Heart left ventricle (tissue), 16 donors: Measurements from ENCODE around the gene GBP2. TPM values are rescaled to one million over a fixed set of nuclear protein-coding genes. Genes with fewer than 3 reads are reported as not detected.

Experiments used
- ATAC-seq, 4 donors: fragments of 200-7000 bp; cut with Tn5 transposase; one replicate each; pipeline ENCODE4 v1.9.1; 2020 to 2022; ENCODE audit warnings: moderate library complexity in 4 of 4, mild to moderate bottlenecking in 3 of 4, moderate number of reproducible peaks in 1 of 4
- DNase-seq, 5 donors: peaks; one replicate each; pipeline ENCODE4 v3.0.0-alpha.2; 2020
- H3K27ac ChIP-seq, 12 donors: fragments of 200-600 bp; sonication (generic) in 4 of 12; one replicate each; pipeline versions ENCODE4 v1.5.0 to v1.8.0; 2016 to 2022; ENCODE audit warnings: mild to moderate bottlenecking in 2 of 12
- H3K27me3 ChIP-seq, 9 donors: fragments of 200-600 bp; sonication (generic) in 2 of 9; one replicate each; pipeline versions ENCODE4 v1.5.1 to v1.8.0; 2016 to 2022; ENCODE audit warnings: mild to moderate bottlenecking in 3 of 9
- H3K36me3 ChIP-seq, 9 donors: fragments of 200-600 bp; sonication (generic) in 2 of 9; one replicate each; pipeline versions ENCODE4 v1.5.0 to v1.8.0; 2018 to 2022; ENCODE audit warnings: mild to moderate bottlenecking in 2 of 9
- H3K4me1 ChIP-seq, 12 donors: fragments of 200-600 bp; sonication (generic) in 4 of 12; one replicate each; pipeline versions ENCODE4 v1.5.0 to v1.8.0; 2016 to 2022; ENCODE audit warnings: mild to moderate bottlenecking in 3 of 12
- H3K4me3 ChIP-seq, 12 donors: fragments of 200-600 bp; sonication (generic) in 4 of 12; one replicate each; pipeline versions ENCODE4 v1.5.0 to v1.8.0; 2017 to 2022; ENCODE audit warnings: mild to moderate bottlenecking in 9 of 12, moderate library complexity in 4 of 12
- H3K9me3 ChIP-seq, 12 donors: fragments of 200-600 bp; sonication (generic) in 4 of 12; one replicate each; pipeline versions ENCODE4 v1.5.0 to v1.8.0; 2016 to 2022; ENCODE audit warnings: mild to moderate bottlenecking in 1 of 12
- CTCF ChIP-seq, 12 donors: fragments of 200-600 bp; sonication (generic) in 4 of 12; IDR thresholded peaks; one replicate each; pipeline versions ENCODE4 v1.5.0 to v1.8.0; 2018 to 2022; ENCODE audit warnings: antibody characterized with exemption in 12 of 12, mild to moderate bottlenecking in 5 of 12
- POLR2A ChIP-seq, 2 donors: fragments of 450-650 bp; IDR thresholded peaks; one replicate each; pipeline ENCODE4 v1.6.1; 2017; ENCODE audit warnings: antibody characterized with exemption in 2 of 2, mild to moderate bottlenecking in 2 of 2, moderate library complexity in 2 of 2
- WGBS, 4 donors: extraction: QIAGEN DNeasy Blood & Tissue Kit in 2 of 4; methylation state at CpG; one replicate each; pipeline versions ENCODE4 v1.1.5 to v1.1.7; 2013 to 2018; 5-methylcytosine and 5-hydroxymethylcytosine counted together
- intact Hi-C, 10 donors: fragments of 100-400 bp; cut with DNase I; formaldehyde crosslinking; loops; one replicate each; pipeline versions ENCODE4 v1.11.1 to v1.14.2; 2022
- polyA plus RNA-seq, 2 donors: library from polyadenylated mRNA; stranded (reverse); fragments of 200-250 nt; gene quantifications; one replicate each; pipeline ENCODE4 v1.2.3, GENCODE V29; 2013
- total RNA-seq, 9 donors: library from RNA; depleted of rRNA in 2 of 9; stranded (reverse); fragments of >200 nt in 2 of 9; fragmentation: NEBNext Ultra II Directional in 3 of 9; extraction: Animal tissue kit (Norgen Biotek cat#: 25700) in 3 of 9; gene quantifications; one replicate each; pipeline versions ENCODE4 v1.1.0 to v1.2.4, GENCODE V29; 2016 to 2023
- donor health status: ischemic (EF 13 %, LVEDD 7.1; RV severe dilation, severe dysfunction).
- donor health status: healthy with polysubstance abuse.
- donor health status: DM: no; HTN: yes; CAD: no.
- donor health status: DM: no; HTN: no; CAD: no.
- donor health status: ischemic (EF 25% LVEDD 6.9; RV normal size, moderate dysfunction).
- donor health status: ischemic (EF 25% LVEDD 5.7; RV mildly dilated, moderate dysfunction).
- donor health status: healthy.
- donor health status: DM: yes; HTN: yes; CAD: no.
- donor health status: ischemic (EF 35%, LVEDD 5.7; RV mildly dilated, moderate dysfunction).
- donor health status: nonischemic (EF 11% LVEDD 7.7; RV severe dilation, severe dysfunction).
- donor health status: DM: yes; HTN: yes; CAD: no.
- donor health status: PGD.
- donor health status: ischemic (EF 29% LVEDD 5.4; RV normal size, mild dysfunction).
- donor health status: nonischemic (EF 23%, LVEDD 6.1; RV moderate dilation, normal function).

GBP2 gene
- total and polyA plus RNA-seq, 11 donors, result 6.4 to 86.8 (median 10.9) TPM

DNA sequence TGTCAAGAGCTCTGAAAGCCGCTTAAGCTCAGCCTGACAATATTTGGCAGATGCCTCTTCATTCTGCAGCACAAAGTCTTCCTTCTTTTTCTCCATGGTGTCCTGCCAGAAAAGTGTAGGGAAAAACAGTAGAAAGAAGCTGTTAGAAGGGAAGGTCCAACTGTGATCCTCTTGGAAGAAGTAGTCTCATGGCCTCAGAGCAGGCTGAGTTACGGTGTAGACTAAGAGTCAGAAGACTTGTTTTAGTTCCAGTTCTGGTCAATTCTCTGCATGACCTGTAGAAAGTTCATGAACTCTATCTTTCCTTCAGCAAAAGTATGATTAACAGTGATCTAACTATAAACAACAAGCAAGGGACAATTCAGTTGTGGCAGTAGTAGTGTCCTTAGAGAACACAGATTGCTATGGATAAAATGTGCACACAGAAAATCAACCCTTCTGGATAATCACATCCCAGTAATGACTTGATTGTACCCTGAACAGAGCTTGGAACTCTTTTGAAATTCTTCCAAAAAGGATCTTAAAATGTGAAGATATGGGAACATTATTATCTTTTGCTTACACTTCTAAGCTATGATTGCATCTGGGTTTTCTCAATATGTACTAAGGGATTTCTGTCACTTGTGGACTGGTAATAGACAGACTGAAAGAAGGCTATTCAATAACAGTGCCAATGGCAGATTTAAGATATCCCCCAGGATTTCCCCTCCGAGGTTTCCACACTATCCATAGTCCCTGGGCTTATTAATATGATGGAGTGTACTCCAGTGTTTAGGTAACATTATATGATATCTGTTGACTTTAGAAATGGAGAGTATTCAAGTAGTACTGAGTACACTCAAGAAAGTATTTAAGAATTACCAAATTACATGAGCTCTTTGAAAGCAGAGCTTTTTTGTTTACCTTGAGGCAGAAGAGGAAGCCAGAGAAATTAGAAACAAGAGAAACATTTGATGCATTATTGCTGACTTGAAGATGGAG, 22.1 kb upstream of the GBP2 start:
- H3K9me3 ChIP-seq, result no peaks in the 10 kb centered on the region
- no peaks in the 10 kb centered on the region for H3K36me3 ChIP-seq
- no peak overlapping the region for H3K27ac ChIP-seq
- TF ChIP-seq CTCF (IDR thresholded peaks at IDR 0.05), result no peak
- no peak for TF ChIP-seq POLR2A (IDR thresholded peaks at IDR 0.05)
- no peak overlapping the region for H3K4me3 ChIP-seq
- H3K4me1 ChIP-seq, result no peaks in the 10 kb centered on the region
- 75 to 82% (median 78%) methylated on average over 3 of the region's 3 CpGs for WGBS, 4 donors
- H3K27me3 ChIP-seq, result no peaks in the 10 kb centered on the region
- ATAC-seq (no peak), DNase-seq (no peak)
- intact Hi-C loops, result no loop called here

- intact Hi-C loops, result no loop called here
- no peaks in the 10 kb centered on the region for H3K9me3 ChIP-seq
- no peak overlapping the region for H3K27ac ChIP-seq
- H3K4me3 ChIP-seq, result no peak overlapping the region
- DNase-seq (no peak), ATAC-seq (no peak)
- H3K36me3 ChIP-seq, result no peaks in the 10 kb centered on the region
- WGBS, 4 donors, result 75 to 77% (median 76%) methylated on average over 3 of the region's 3 CpGs
- no peaks in the 10 kb centered on the region for H3K27me3 ChIP-seq
- no peaks in the 10 kb centered on the region for H3K4me1 ChIP-seq
- TF ChIP-seq CTCF (IDR thresholded peaks at IDR 0.05), result no peak
- TF ChIP-seq POLR2A (IDR thresholded peaks at IDR 0.05), result no peak
These were observed 20.8 kb upstream of the GBP2 start for GRCh38 chr1:89146721-89147120.

DNA sequence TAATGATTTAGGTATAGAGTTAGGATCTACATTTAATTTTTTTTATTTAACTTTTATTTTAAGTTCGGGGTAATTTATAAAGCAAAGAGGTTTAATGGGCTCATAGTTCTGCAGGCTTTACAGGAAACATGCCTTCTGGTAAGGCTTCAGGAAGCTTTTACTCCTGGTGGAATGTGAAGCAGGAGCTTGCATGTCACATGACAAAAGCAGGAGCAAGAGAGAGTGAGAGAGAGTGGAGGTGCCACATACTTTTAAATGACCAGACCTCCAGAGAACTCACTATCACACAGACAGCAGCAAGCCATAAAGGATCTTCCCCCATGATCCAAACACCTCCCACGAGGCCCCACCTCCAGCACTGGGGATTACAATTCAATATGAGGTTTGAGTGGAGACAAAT, 17.6 kb upstream of the GBP2 start:
- WGBS, 4 donors, result 65 to 83% (median 78%) methylated on average over 2 of the region's 2 CpGs
- no peak for DNase-seq
- H3K27ac ChIP-seq, result no peak overlapping the region

More for the DNA sequence above, 17.6 kb upstream of the GBP2 start:
- Histone ChIP-seq H3K4me1 (no peaks in the 10 kb centered on the region), H3K27me3 (no peaks in the 10 kb centered on the region), H3K4me3 (no peak overlapping the region), H3K9me3 (peaks cover 0 to 3% (median 0%) of the 10 kb centered on the region in 12 donors), H3K36me3 (no peaks in the 10 kb centered on the region)
- intact Hi-C loops, result no loop called here
- no peak for ATAC-seq
- no peak for TF ChIP-seq CTCF (IDR thresholded peaks at IDR 0.05)
- no peak for TF ChIP-seq POLR2A (IDR thresholded peaks at IDR 0.05)
